Articular chondrocyte of knee joint (primary cell): ENCODE results near the gene MIER1. TPM values are rescaled to one million over a fixed set of nuclear protein-coding genes. Genes with fewer than 3 reads are reported as not detected.

Experiments
- total RNA-seq: library from RNA; depleted of rRNA; stranded (reverse); fragments of >200 nt; gene quantifications from 2 replicates; pipeline ENCODE4 v1.2.3, GENCODE V29; 2012

Gene MIER1
- total RNA-seq = 62.3 and 63.1 TPM in 2 replicates

GRCh38 chr1:66924756-66925557 is at the start of gene MIER1, which contains the start of gene DNAI4:
Gene MIER1, plus strand, starts transcription at chr1:66924990. Its CDS starts 39 bp downstream, at chr1:66925029.
Gene DNAI4, minus strand, starts transcription at chr1:66924856. Its CDS starts 25 bp downstream, at chr1:66924831.

Other genes with a start within 250 kb of the MIER1 start
- gene DYNLT5, start 172.5 kb upstream of the MIER1 start, total RNA-seq = 0.52 and 3.4 TPM in 2 replicates
- gene INSL5, start 123.7 kb upstream of the MIER1 start, total RNA-seq = 0.26 TPM in 1 of 2 replicates, not detected in the other
- gene DNAI4, start 134 bp upstream of the MIER1 start, total RNA-seq = 9.5 and 15.9 TPM in 2 replicates
- gene SLC35D1, start 129.2 kb downstream of the MIER1 start, total RNA-seq = 24.3 and 26.3 TPM in 2 replicates
- not detected in 2 replicates for gene C1orf141, start 210.0 kb downstream of the MIER1 start, total RNA-seq
- not detected in 2 replicates for gene IL23R, start 241.5 kb downstream of the MIER1 start, total RNA-seq